ENCODE results near the gene TOM1L2.
"Not testable (repeated sequence)": the region's sequence is repeated elsewhere in the genome, so short reads cannot be mapped to it uniquely, and the experiment has no call there.

The TOM1L2 gene

GRCh38 chr17:17815436-17816200 lies 156.6 kb downstream of the TOM1L2 start:
- no peak for DNase-seq

GRCh38 chr17:17815062-17815406 lies 157.2 kb downstream of the TOM1L2 start:
- no peak for DNase-seq

GRCh38 chr17:17814162-17815061 lies 157.8 kb downstream of the TOM1L2 start:
- DNase-seq: no peak

- no peak for DNase-seq
Measured at GRCh38 chr17:17813725-17814095, 158.5 kb downstream of the TOM1L2 start.

GRCh38 chr17:17813055-17813724 lies 159.0 kb downstream of the TOM1L2 start:
- DNase-seq: no peak

- DNase-seq: peak; percentile 53
Measured at GRCh38 chr17:17812211-17813054, 159.8 kb downstream of the TOM1L2 start.

- no peak for DNase-seq
Measured at GRCh38 chr17:17811381-17812210, 160.6 kb downstream of the TOM1L2 start.

- DNase-seq: no peak
Measured at GRCh38 chr17:17810895-17811248, 161.3 kb downstream of the TOM1L2 start.

- peak; percentile 69 for DNase-seq
Measured at GRCh38 chr17:17810084-17810894, 161.9 kb downstream of the TOM1L2 start.

GRCh38 chr17:17809531-17810083 lies 162.6 kb downstream of the TOM1L2 start:
- DNase-seq: no peak

- DNase-seq: no peak
Measured at GRCh38 chr17:17808706-17809432, 163.3 kb downstream of the TOM1L2 start.

- DNase-seq: not testable (repeated sequence)
Measured at GRCh38 chr17:17808200-17808599, 164.0 kb downstream of the TOM1L2 start.

GRCh38 chr17:17807440-17807839 lies 164.8 kb downstream of the TOM1L2 start:
- DNase-seq: no peak

- DNase-seq: no peak
Measured at GRCh38 chr17:17806611-17807274, 165.5 kb downstream of the TOM1L2 start.

- no peak for DNase-seq
Measured at GRCh38 chr17:17806035-17806434, 166.2 kb downstream of the TOM1L2 start.

- DNase-seq: no peak
Measured at GRCh38 chr17:17805575-17805974, 166.6 kb downstream of the TOM1L2 start.

GRCh38 chr17:17804007-17804406 lies 168.2 kb downstream of the TOM1L2 start:
- DNase-seq: no peak

- no peak for DNase-seq
Measured at GRCh38 chr17:17801800-17802481, 170.3 kb downstream of the TOM1L2 start.
